ENCODE measurements around the gene IFNAR2.

The IFNAR2 gene

DNA sequence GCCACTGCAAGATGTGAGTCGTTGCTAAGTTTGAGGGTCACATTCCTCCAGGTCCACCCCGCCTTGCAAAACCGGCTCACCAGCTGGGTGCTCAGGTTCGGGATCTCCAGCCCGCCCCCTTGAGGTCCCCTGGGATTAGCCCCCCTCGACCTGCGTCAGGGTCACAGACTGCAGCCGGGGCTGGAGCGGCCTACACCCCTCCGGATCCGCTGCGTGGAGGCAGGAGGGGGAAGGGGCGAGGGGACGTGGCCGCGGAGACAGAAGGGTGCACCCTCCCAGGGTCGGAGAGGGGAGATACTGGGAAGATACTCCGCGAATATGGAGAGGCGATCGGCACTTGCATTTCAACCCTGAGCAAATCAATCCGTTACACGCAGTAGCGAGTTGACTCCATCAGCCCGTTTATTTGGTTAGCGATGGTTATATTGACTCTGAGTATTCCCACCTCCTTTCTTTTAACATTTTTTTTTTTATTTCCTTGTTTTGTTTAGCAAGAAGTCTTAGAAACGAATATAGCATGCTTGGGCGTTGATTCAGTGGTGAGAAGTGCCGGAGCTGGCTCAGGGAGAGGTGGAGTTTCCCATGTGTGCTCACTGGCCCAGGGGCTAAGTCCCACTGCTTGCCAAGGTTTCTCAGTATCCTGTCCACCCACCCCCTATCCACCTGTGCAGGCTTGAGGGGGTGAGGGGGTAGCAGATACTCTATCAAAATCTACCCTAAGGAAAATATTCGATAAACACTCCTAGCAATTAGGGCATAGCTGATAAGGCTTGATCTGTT is 997 bp downstream of the IFNAR2 start:
- peak overlapping the region; percentile 91 for H3K27ac ChIP-seq
- peak overlapping the region; percentile 80 for H3K4me2 ChIP-seq (ENCODE audit: low read length)
- H3K27me3 ChIP-seq (ENCODE audit: control insufficient read depth, insufficient read depth, low read length) = no peaks in the 10 kb centered on the region
- H3K4me3 ChIP-seq (ENCODE audit: low read depth, low read length) = peak overlapping the region; percentile 69
- no peak overlapping the region for H3K9ac ChIP-seq
- H3K79me2 ChIP-seq = no peaks in the 10 kb centered on the region
- no peaks in the 10 kb centered on the region for H3K9me3 ChIP-seq (ENCODE audit: control insufficient read depth, low read length)
- no peaks in the 10 kb centered on the region for H3K36me3 ChIP-seq (ENCODE audit: control insufficient read depth, insufficient read depth, low read length)
- no peaks in the 10 kb centered on the region for H3K4me1 ChIP-seq
- H2AFZ ChIP-seq = peak overlapping the region; percentile 98
- TF ChIP-seq CTCF (IDR thresholded peaks at IDR 0.05) = no peak

GRCh38 chr21:33231526-33231925 is 1.8 kb downstream of the IFNAR2 start:
- H3K4me1 ChIP-seq = no peaks in the 10 kb centered on the region

GRCh38 chr21:33232291-33233034 is 2.7 kb downstream of the IFNAR2 start:
- no peaks in the 10 kb centered on the region for H3K4me1 ChIP-seq
- H3K79me2 ChIP-seq = peaks cover 2% of the 10 kb centered on the region
- no peak overlapping the region for H3K27ac ChIP-seq
- no peaks in the 10 kb centered on the region for H3K9me3 ChIP-seq (ENCODE audit: control insufficient read depth, low read length)
- no peak overlapping the region for H3K4me3 ChIP-seq (ENCODE audit: low read depth, low read length)
- no peak overlapping the region for H2AFZ ChIP-seq
- H3K4me2 ChIP-seq (ENCODE audit: low read length) = no peak overlapping the region
- no peaks in the 10 kb centered on the region for H3K36me3 ChIP-seq (ENCODE audit: control insufficient read depth, insufficient read depth, low read length)
- no peaks in the 10 kb centered on the region for H3K27me3 ChIP-seq (ENCODE audit: control insufficient read depth, insufficient read depth, low read length)
- H3K9ac ChIP-seq = no peak overlapping the region
- TF ChIP-seq CTCF (IDR thresholded peaks at IDR 0.05) = no peak

More at GRCh38 chr21:33231526-33231925, 1.8 kb downstream of the IFNAR2 start:
- Histone ChIP-seq H3K79me2 (peaks cover 2% of the 10 kb centered on the region), H3K4me3 (ENCODE audit: low read depth, low read length) (no peak overlapping the region), H3K4me2 (ENCODE audit: low read length) (no peak overlapping the region), H2AFZ (no peak overlapping the region), H3K9ac (no peak overlapping the region), H3K9me3 (ENCODE audit: control insufficient read depth, low read length) (no peaks in the 10 kb centered on the region), H3K36me3 (ENCODE audit: control insufficient read depth, insufficient read depth, low read length) (no peaks in the 10 kb centered on the region), H3K27ac (no peak overlapping the region), H3K27me3 (ENCODE audit: control insufficient read depth, insufficient read depth, low read length) (no peaks in the 10 kb centered on the region)
- no peak for TF ChIP-seq CTCF (IDR thresholded peaks at IDR 0.05)

- no peak overlapping the region for H3K4me3 ChIP-seq (ENCODE audit: low read depth, low read length)
- H3K9ac ChIP-seq = no peak overlapping the region
- no peaks in the 10 kb centered on the region for H3K9me3 ChIP-seq (ENCODE audit: control insufficient read depth, low read length)
- no peaks in the 10 kb centered on the region for H3K4me1 ChIP-seq
- peaks cover 2% of the 10 kb centered on the region for H3K79me2 ChIP-seq
- H3K36me3 ChIP-seq (ENCODE audit: control insufficient read depth, insufficient read depth, low read length) = no peaks in the 10 kb centered on the region
- no peak for TF ChIP-seq CTCF (IDR thresholded peaks at IDR 0.05)
- H3K27me3 ChIP-seq (ENCODE audit: control insufficient read depth, insufficient read depth, low read length) = no peaks in the 10 kb centered on the region
- no peak overlapping the region for H3K4me2 ChIP-seq (ENCODE audit: low read length)
- no peak overlapping the region for H3K27ac ChIP-seq
- no peak overlapping the region for H2AFZ ChIP-seq
These were observed 5.1 kb downstream of the IFNAR2 start for GRCh38 chr21:33234635-33235520.
